H1 (cell line): ENCODE results near the gene MTURN.

Source experiments
- CBX8 ChIP-seq: fragments of 300-800, 300-1000 bp; sonication (generic); IDR thresholded peaks from 2 replicates; pipeline ENCODE4 v1.7.1; 2016; ENCODE audit warnings: low read depth, low read length, borderline replicate concordance
- CTCF ChIP-seq, 3 experiments: IDR thresholded peaks; 1 replicate in 2 of 3; 2 replicates in 1 of 3; pipeline versions ENCODE4 v1.5.1 to v1.6.1; 2011; ENCODE audit warnings: low read length in 3 of 3, mild to moderate bottlenecking in 3 of 3, inconsistent platforms in 2 of 3, low read depth in 1 of 3, moderate library complexity in 1 of 3; ENCODE audit not compliant: insufficient read depth in 1 of 3; ENCODE audit errors: control extremely low read depth in 1 of 3
- EP300 ChIP-seq, 2 experiments: IDR thresholded peaks; 1 replicate in 1 of 2; 2 replicates in 1 of 2; pipeline ENCODE4 v1.6.1; 2011 to 2012; ENCODE audit warnings: low read depth in 2 of 2, low read length in 2 of 2, mild to moderate bottlenecking in 2 of 2, borderline replicate concordance in 1 of 2, inconsistent platforms in 1 of 2, moderate library complexity in 1 of 2
- EZH2 ChIP-seq: fragments of 200-600 bp; sonication (generic); IDR thresholded peaks from 2 replicates; pipeline ENCODE4 v1.7.1; 2012; ENCODE audit warnings: low read depth, mild to moderate bottlenecking, moderate library complexity, low read length, inconsistent platforms; ENCODE audit not compliant: severe bottlenecking
- FOSL1 ChIP-seq: IDR thresholded peaks from 2 replicates; pipeline ENCODE4 v1.6.1; 2011; ENCODE audit warnings: mild to moderate bottlenecking, low read depth, low read length, moderate library complexity; ENCODE audit not compliant: insufficient read depth
- HDAC6 ChIP-seq: IDR thresholded peaks from one replicate; pipeline ENCODE4 v1.7.1; 2012; ENCODE audit warnings: low read depth, mild to moderate bottlenecking, inconsistent platforms, low read length, moderate library complexity
- JUN ChIP-seq: IDR thresholded peaks from 2 replicates; pipeline ENCODE4 v1.6.1; 2011; ENCODE audit warnings: low read depth, mild to moderate bottlenecking, improper control_type of control experiment, low read length
- MAFK ChIP-seq: IDR thresholded peaks from 2 replicates; pipeline ENCODE4 v1.6.1; 2012; ENCODE audit warnings: low read depth, mild to moderate bottlenecking, improper control_type of control experiment, low read length
- POLR2AphosphoS5 ChIP-seq: IDR thresholded peaks from 2 replicates; pipeline ENCODE4 v1.6.1; 2011; ENCODE audit warnings: low read depth, low read length
- RFX5 ChIP-seq: IDR thresholded peaks from 2 replicates; pipeline ENCODE4 v1.6.1; 2011; ENCODE audit warnings: low read depth, low read length, improper control_type of control experiment, borderline replicate concordance
- SP2 ChIP-seq: IDR thresholded peaks from 2 replicates; pipeline ENCODE4 v1.6.1; 2012; ENCODE audit warnings: mild to moderate bottlenecking, low read length, inconsistent platforms
- SUZ12 ChIP-seq: fragments of 200-600 bp; sonication (generic); IDR thresholded peaks from 2 replicates; pipeline ENCODE4 v1.6.1; 2012; ENCODE audit warnings: mild to moderate bottlenecking, inconsistent platforms, low read length, moderate library complexity, mixed read lengths
- USF2 ChIP-seq: IDR thresholded peaks from 2 replicates; pipeline ENCODE4 v1.6.1; 2011; ENCODE audit warnings: low read length, improper control_type of control experiment

GRCh38 chr7:30093420-30093952 lies 41.3 kb upstream of the MTURN start:
- TF ChIP-seq EP300 (IDR thresholded peaks at IDR 0.05; ENCODE audit: borderline replicate concordance in 1 of 2, low read depth in 2 of 2, low read length in 2 of 2) = no peak
- no peak for TF ChIP-seq FOSL1
- no peak for TF ChIP-seq CTCF (IDR thresholded peaks at IDR 0.05; ENCODE audit: control extremely low read depth in 1 of 3, insufficient read depth in 1 of 3, low read depth in 1 of 3, low read length in 3 of 3)
- no peak for TF ChIP-seq JUN
- no peak for TF ChIP-seq RFX5
- TF ChIP-seq MAFK = no peak
- no peak for TF ChIP-seq HDAC6
- no peak for TF ChIP-seq EZH2
- no peak for TF ChIP-seq SUZ12
- no peak for TF ChIP-seq POLR2AphosphoS5
- no peak for TF ChIP-seq SP2
- TF ChIP-seq USF2 = no peak
- no peak for TF ChIP-seq CBX8
